Fibroblast of pulmonary artery (primary cell): Measurements from ENCODE around the gene HOXA9.
A peak's percentile ranks its signal among the peaks of the same experiment; 100 is the strongest.

ENCODE experiments used
- DNase-seq: peaks from one replicate; pipeline ENCODE4 v3.0.0-alpha.2; 2010; ENCODE audit warnings: low read depth
- H3K4me3 ChIP-seq: replicated peaks from 2 replicates; pipeline ENCODE4 v1.5.1; 2011; ENCODE audit warnings: low read depth, mild to moderate bottlenecking, control low read depth, low read length, moderate library complexity
- CTCF ChIP-seq: IDR thresholded peaks from 2 replicates; pipeline ENCODE4 v1.5.1; 2011; ENCODE audit warnings: mild to moderate bottlenecking, control low read depth, low read length, inconsistent platforms; ENCODE audit errors: missing control alignments

Gene HOXA9

GRCh38 chr7:27210441-27211083 is 45.2 kb upstream of the HOXA9 start:
- peak; percentile 49 for DNase-seq

GRCh38 chr7:27209933-27210440 is 44.6 kb upstream of the HOXA9 start:
- TF ChIP-seq CTCF: no peak
- no peak for DNase-seq
- H3K4me3 ChIP-seq: no peak overlapping the region

More at GRCh38 chr7:27210441-27211083, 45.2 kb upstream of the HOXA9 start:
- peak; percentile 75 for TF ChIP-seq CTCF
- H3K4me3 ChIP-seq: peak overlapping the region; percentile 37

- H3K4me3 ChIP-seq: no peak overlapping the region
- no peak for TF ChIP-seq CTCF
- no peak for DNase-seq
Measured at GRCh38 chr7:27208998-27209397, 43.7 kb upstream of the HOXA9 start.

GRCh38 chr7:27207348-27207985 is 42.1 kb upstream of the HOXA9 start:
- H3K4me3 ChIP-seq: no peak overlapping the region
- no peak for TF ChIP-seq CTCF
- DNase-seq: no peak

- TF ChIP-seq CTCF: no peak
- no peak for DNase-seq
- no peak overlapping the region for H3K4me3 ChIP-seq
Measured at GRCh38 chr7:27205325-27206280, 40.3 kb upstream of the HOXA9 start.

GRCh38 chr7:27204851-27205322 is 39.5 kb upstream of the HOXA9 start:
- no peak overlapping the region for H3K4me3 ChIP-seq
- TF ChIP-seq CTCF: no peak
- no peak for DNase-seq
